Glutamatergic neuron (in vitro differentiated cells): ENCODE measurements around the gene FBXW7. TPM values are rescaled to one million over a fixed set of nuclear protein-coding genes. Genes with fewer than 3 reads are reported as not detected.

Experiments
- DNase-seq: peaks from one replicate; pipeline ENCODE4 v3.0.0; 2022
- H3K27ac Mint-ChIP-seq: one replicate; pipeline ENCODE4 v1.8.0; 2020; ENCODE audit warnings: mild to moderate bottlenecking, mixed read lengths, inconsistent platforms; ENCODE audit not compliant: unreplicated experiment
- H3K27me3 Mint-ChIP-seq: one replicate; pipeline ENCODE4 v1.8.0; 2020; ENCODE audit warnings: mild to moderate bottlenecking, moderate library complexity, mixed read lengths, inconsistent platforms; ENCODE audit not compliant: unreplicated experiment
- H3K36me3 Mint-ChIP-seq: one replicate; pipeline ENCODE4 v1.8.0; 2020; ENCODE audit warnings: mild to moderate bottlenecking, mixed read lengths, inconsistent platforms; ENCODE audit not compliant: unreplicated experiment
- H3K4me1 Mint-ChIP-seq: one replicate; pipeline ENCODE4 v1.8.0; 2020; ENCODE audit warnings: mild to moderate bottlenecking, low read depth, mixed read lengths, inconsistent platforms; ENCODE audit not compliant: unreplicated experiment
- H3K4me3 Mint-ChIP-seq: one replicate; pipeline ENCODE4 v1.8.0; 2020; ENCODE audit warnings: mild to moderate bottlenecking, mixed read lengths, inconsistent platforms; ENCODE audit not compliant: unreplicated experiment
- H3K9me3 Mint-ChIP-seq: one replicate; pipeline ENCODE4 v1.8.0; 2020; ENCODE audit warnings: mild to moderate bottlenecking, moderate library complexity, mixed read lengths, inconsistent platforms; ENCODE audit not compliant: unreplicated experiment
- CTCF ChIP-seq: fragments of 200-600 bp; sonication (generic); IDR thresholded peaks from one replicate; pipeline ENCODE4 v1.5.0; 2021; ENCODE audit not compliant: partially characterized antibody, unreplicated experiment
- total RNA-seq: library from RNA; stranded (reverse); fragmentation: NEBNext Ultra II Directional; extraction: Animal tissue kit (Norgen Biotek cat#: 25700); gene quantifications from one replicate; pipeline ENCODE4 v1.2.1, GENCODE V29; 2021; ENCODE audit not compliant: unreplicated experiment

Gene FBXW7
- total RNA-seq, 1 donor from 2014 or later: 57.5 TPM

GRCh38 chr4:152462695-152463094 lies 73.2 kb downstream of the FBXW7 start:
- H3K4me1 Mint-ChIP-seq: peaks cover 28% of the 10 kb centered on the region
- H3K27ac Mint-ChIP-seq: peak overlapping the region; percentile 87
- H3K36me3 Mint-ChIP-seq: no peaks in the 10 kb centered on the region

GRCh38 chr4:152462047-152462446 lies 73.8 kb downstream of the FBXW7 start:
- H3K4me3 Mint-ChIP-seq: peak overlapping the region; percentile 17
- TF ChIP-seq CTCF: no peak
- no peaks in the 10 kb centered on the region for H3K36me3 Mint-ChIP-seq
- no peaks in the 10 kb centered on the region for H3K9me3 Mint-ChIP-seq
- H3K4me1 Mint-ChIP-seq: peaks cover 28% of the 10 kb centered on the region
- peak overlapping the region; percentile 87 for H3K27ac Mint-ChIP-seq
- peaks cover 2% of the 10 kb centered on the region for H3K27me3 Mint-ChIP-seq
- no peak for DNase-seq

More at GRCh38 chr4:152462695-152463094, 73.2 kb downstream of the FBXW7 start:
- Mint-ChIP-seq H3K9me3 (no peaks in the 10 kb centered on the region), H3K27me3 (peaks cover 2% of the 10 kb centered on the region), H3K4me3 (peak overlapping the region; percentile 40)
- no peak for TF ChIP-seq CTCF
- DNase-seq: no peak

GRCh38 chr4:152460488-152460887 lies 75.4 kb downstream of the FBXW7 start:
- Mint-ChIP-seq H3K9me3 (no peaks in the 10 kb centered on the region), H3K4me3 (no peak overlapping the region), H3K4me1 (peaks cover 28% of the 10 kb centered on the region), H3K27ac (peak overlapping the region; percentile 54), H3K27me3 (peaks cover 2% of the 10 kb centered on the region), H3K36me3 (no peaks in the 10 kb centered on the region)
- DNase-seq: no peak
- no peak for TF ChIP-seq CTCF

GRCh38 chr4:152459326-152459725 lies 76.6 kb downstream of the FBXW7 start:
- TF ChIP-seq CTCF: no peak
- no peak for DNase-seq
- no peak overlapping the region for H3K4me3 Mint-ChIP-seq
- H3K27ac Mint-ChIP-seq: no peak overlapping the region
- peaks cover 30% of the 10 kb centered on the region for H3K4me1 Mint-ChIP-seq
- H3K36me3 Mint-ChIP-seq: no peaks in the 10 kb centered on the region
- peaks cover 2% of the 10 kb centered on the region for H3K27me3 Mint-ChIP-seq
- no peaks in the 10 kb centered on the region for H3K9me3 Mint-ChIP-seq

- H3K27ac Mint-ChIP-seq: no peak overlapping the region
- peaks cover 2% of the 10 kb centered on the region for H3K27me3 Mint-ChIP-seq
- TF ChIP-seq CTCF: no peak
- peaks cover 28% of the 10 kb centered on the region for H3K4me1 Mint-ChIP-seq
- no peaks in the 10 kb centered on the region for H3K9me3 Mint-ChIP-seq
- no peaks in the 10 kb centered on the region for H3K36me3 Mint-ChIP-seq
- DNase-seq: no peak
- H3K4me3 Mint-ChIP-seq: no peak overlapping the region
Measured at GRCh38 chr4:152458801-152459302, 77.0 kb downstream of the FBXW7 start.
